Breast epithelium (tissue), 3 donors: Measurements from ENCODE around the gene GPC5.

Experiments
- POLR2A ChIP-seq: fragments of 450-650 bp; IDR thresholded peaks from one replicate; pipeline ENCODE4 v1.6.1; 2016; ENCODE audit warnings: antibody characterized with exemption, mild to moderate bottlenecking, moderate library complexity
- POLR2AphosphoS5 ChIP-seq, 3 donors: sonication (generic); formaldehyde crosslinking; IDR thresholded peaks; one replicate each; pipeline ENCODE4 v1.6.1; 2017; ENCODE audit warnings: antibody characterized with exemption in 3 of 3
- TF ChIP-seq, protein P1 (sequence below), 3 donors: fragments of 450-650 bp; IDR thresholded peaks; one replicate each; pipeline ENCODE4 v1.5.1; 2016 to 2017; ENCODE audit warnings: antibody characterized with exemption in 3 of 3, mild to moderate bottlenecking in 3 of 3, moderate library complexity in 3 of 3

DNA sequence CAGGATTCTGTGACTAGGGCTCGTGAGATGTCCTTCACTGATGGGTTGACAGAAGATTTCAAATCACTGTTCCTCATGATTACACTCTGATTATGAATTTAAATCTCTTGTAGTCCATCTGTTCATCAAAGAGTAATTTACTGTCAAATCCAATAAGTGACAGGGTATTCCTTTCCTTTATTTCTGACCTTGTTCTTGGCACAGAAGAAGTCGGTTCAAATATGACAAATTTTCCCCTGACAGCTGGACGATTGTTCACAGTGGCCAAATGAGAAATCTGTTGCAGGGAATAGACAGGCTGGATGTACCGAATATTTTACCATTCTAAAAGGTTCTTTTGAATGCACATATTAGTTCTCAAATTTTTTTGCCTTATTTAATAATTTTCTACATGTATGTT lies 1060.9 kb downstream of the GPC5 start:
- TF ChIP-seq POLR2AphosphoS5 (IDR thresholded peaks at IDR 0.05) (no peak), POLR2A (no peak)
- TF ChIP-seq, protein P1, sequence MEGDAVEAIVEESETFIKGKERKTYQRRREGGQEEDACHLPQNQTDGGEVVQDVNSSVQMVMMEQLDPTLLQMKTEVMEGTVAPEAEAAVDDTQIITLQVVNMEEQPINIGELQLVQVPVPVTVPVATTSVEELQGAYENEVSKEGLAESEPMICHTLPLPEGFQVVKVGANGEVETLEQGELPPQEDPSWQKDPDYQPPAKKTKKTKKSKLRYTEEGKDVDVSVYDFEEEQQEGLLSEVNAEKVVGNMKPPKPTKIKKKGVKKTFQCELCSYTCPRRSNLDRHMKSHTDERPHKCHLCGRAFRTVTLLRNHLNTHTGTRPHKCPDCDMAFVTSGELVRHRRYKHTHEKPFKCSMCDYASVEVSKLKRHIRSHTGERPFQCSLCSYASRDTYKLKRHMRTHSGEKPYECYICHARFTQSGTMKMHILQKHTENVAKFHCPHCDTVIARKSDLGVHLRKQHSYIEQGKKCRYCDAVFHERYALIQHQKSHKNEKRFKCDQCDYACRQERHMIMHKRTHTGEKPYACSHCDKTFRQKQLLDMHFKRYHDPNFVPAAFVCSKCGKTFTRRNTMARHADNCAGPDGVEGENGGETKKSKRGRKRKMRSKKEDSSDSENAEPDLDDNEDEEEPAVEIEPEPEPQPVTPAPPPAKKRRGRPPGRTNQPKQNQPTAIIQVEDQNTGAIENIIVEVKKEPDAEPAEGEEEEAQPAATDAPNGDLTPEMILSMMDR (IDR thresholded peaks at IDR 0.05): no peak
